GM12878 (cell line): ENCODE data around the gene IGFLR1. TPM values are rescaled to one million over a fixed set of nuclear protein-coding genes. Genes with fewer than 3 reads are reported as not detected.
A peak's percentile ranks its signal among the peaks of the same experiment; 100 is the strongest.

ENCODE experiments used
- EZH2 ChIP-seq: IDR thresholded peaks from 2 replicates; pipeline ENCODE4 v1.6.1; 2012; ENCODE audit warnings: low read depth, mild to moderate bottlenecking, control low read depth, inconsistent platforms, low read length, borderline replicate concordance; ENCODE audit not compliant: control insufficient read depth
- FOS ChIP-seq: IDR thresholded peaks from 3 replicates; pipeline ENCODE4 v1.6.1; 2011; ENCODE audit warnings: borderline replicate concordance; ENCODE audit not compliant: insufficient read length; ENCODE audit errors: extremely low read depth
- IKZF1 ChIP-seq: fragments of 450-650 bp; conservative IDR thresholded peaks from 2 replicates; pipeline ENCODE4 v1.6.1; 2017; ENCODE audit warnings: antibody characterized with exemption, mild to moderate bottlenecking
- IRF4 ChIP-seq: IDR thresholded peaks from 2 replicates; pipeline ENCODE4 v1.6.1; 2011; ENCODE audit warnings: low read depth, low read length
- NFYB ChIP-seq: IDR thresholded peaks from 2 replicates; pipeline ENCODE4 v1.6.1; 2011; ENCODE audit warnings: low read depth, mild to moderate bottlenecking, low read length, improper control_type of control experiment, moderate library complexity; ENCODE audit not compliant: insufficient read depth
- POLR2A ChIP-seq: IDR thresholded peaks from 2 replicates; pipeline ENCODE4 v1.6.1; 2011; ENCODE audit warnings: low read depth, mild to moderate bottlenecking, low read length
- SMC3 ChIP-seq: IDR thresholded peaks from 2 replicates; pipeline ENCODE4 v1.6.1; 2011; ENCODE audit warnings: low read length, improper control_type of control experiment, borderline replicate concordance
- SREBF2 ChIP-seq: IDR thresholded peaks from 2 replicates; pipeline ENCODE4 v1.6.1; 2012; ENCODE audit warnings: mild to moderate bottlenecking, low read length
- ZNF207 ChIP-seq: fragments of 450-650 bp; IDR thresholded peaks from 2 replicates; pipeline ENCODE4 v1.6.1; 2014; ENCODE audit warnings: antibody characterized with exemption, mild to moderate bottlenecking, borderline replicate concordance
- polyA plus RNA-seq, 11 experiments: library from polyadenylated mRNA; depleted of rRNA in 4 of 11; unstranded in 6 of 11; stranded (reverse) in 5 of 11; fragments of >200 nt; fragmentation: Nextera tagmentation in 4 of 11; fragmentation: Illumina TruSeq in 1 of 11; extraction: Ambion mirVana in 4 of 11; extraction: Trizol in 1 of 11; gene quantifications; 1 replicate in 1 of 11; 2 replicates in 10 of 11; pipeline versions ENCODE4 v1.2.1 to v1.2.3, GENCODE V29; 2011 to 2016; ENCODE audit warnings: inconsistent platforms in 2 of 11, missing spikeins in 2 of 11, low read depth in 1 of 11
- total RNA-seq, 4 experiments: library from RNA; depleted of rRNA in 3 of 4; stranded (reverse); fragments of >200 nt in 3 of 4; fragmentation: Illumina TruSeq in 1 of 4; extraction: Trizol in 1 of 4; gene quantifications; 2 replicates each; pipeline versions ENCODE4 v1.2.1 to v1.2.3, GENCODE V29; 2013 to 2021
- TF ChIP-seq, protein P1 (sequence below): fragments of 450-650 bp; IDR thresholded peaks from 2 replicates; pipeline ENCODE4 v1.6.1; 2016; ENCODE audit warnings: mild to moderate bottlenecking, moderate library complexity, borderline replicate concordance
- TF ChIP-seq, protein P2 (sequence below): IDR thresholded peaks from 2 replicates; pipeline ENCODE4 v1.6.1; 2011; ENCODE audit warnings: borderline replicate concordance, low read depth, mild to moderate bottlenecking, moderate library complexity, low read length; ENCODE audit not compliant: insufficient read depth, poor library complexity, severe bottlenecking
- TF ChIP-seq, protein P3 (sequence below): fragments of 450-650 bp; IDR thresholded peaks from 2 replicates; pipeline ENCODE4 v1.6.1; 2017; ENCODE audit warnings: borderline replicate concordance
- TF ChIP-seq, protein P4 (sequence below): IDR thresholded peaks from 2 replicates; pipeline ENCODE4 v1.6.1; 2012; ENCODE audit warnings: improper control_type of control experiment, low read depth, low read length; ENCODE audit not compliant: insufficient replicate concordance

IGFLR1 gene
- total and polyA plus RNA-seq, 10 of the 15 experiments (the other 5 are each of a cell fraction or from before 2014, with no cell fraction given), result 2.5 to 39.9 (median 24.8) TPM

DNA sequence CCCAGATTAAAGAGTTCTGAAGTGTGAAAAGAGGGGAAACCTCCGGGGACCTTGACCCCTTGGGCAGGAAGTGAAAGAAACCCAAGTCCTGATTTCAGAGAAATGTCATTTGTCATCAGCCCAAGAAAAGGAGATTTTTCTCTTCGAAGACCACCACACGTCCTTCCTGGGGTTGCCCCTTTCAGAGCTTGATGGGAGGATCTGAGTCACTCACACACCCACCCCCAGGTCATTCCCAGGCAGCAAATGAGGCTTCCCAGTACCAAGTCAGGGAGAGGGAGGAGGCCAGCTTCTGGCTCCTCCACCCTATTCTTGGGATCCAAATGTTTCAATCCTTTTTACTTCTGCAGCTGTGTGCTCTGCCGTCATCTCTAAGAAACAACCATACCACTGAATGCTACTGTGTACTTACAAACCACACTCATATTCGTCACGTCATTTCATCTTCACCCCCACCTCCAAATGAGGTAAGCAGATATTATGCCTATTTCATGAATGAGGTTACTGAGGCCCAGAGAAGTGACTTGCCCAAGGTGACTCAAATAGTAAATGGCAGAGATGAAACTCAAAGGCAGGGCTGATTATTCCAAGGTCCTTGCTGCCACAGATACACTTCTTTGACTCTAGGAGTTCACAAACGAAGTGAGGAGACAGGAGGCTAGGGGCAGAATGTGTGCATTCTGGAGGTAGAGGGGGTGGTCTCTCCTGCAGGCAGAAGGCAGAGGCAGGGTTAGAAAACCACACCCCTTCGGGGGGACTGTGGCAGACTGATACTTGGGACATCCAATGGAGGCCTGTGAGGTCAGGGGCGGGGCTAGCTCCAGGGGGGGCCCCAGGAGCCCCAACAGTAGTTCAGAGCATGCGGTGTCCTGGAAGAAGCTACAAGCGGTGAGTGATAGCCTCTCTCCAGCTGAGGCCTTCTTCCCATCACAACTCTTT, 29.4 kb downstream of the IGFLR1 start (continued):
- TF ChIP-seq IRF4 (no peak), FOS (no peak), POLR2A (peak; percentile 80), ZNF207 (peak; percentile 64; the same call in 1 of the 2 replicates), SREBF2 (no peak), IKZF1 (peak; percentile 87), NFYB (peak; percentile 82), EZH2 (no peak), SMC3 (no peak)
- TF ChIP-seq, protein P1, sequence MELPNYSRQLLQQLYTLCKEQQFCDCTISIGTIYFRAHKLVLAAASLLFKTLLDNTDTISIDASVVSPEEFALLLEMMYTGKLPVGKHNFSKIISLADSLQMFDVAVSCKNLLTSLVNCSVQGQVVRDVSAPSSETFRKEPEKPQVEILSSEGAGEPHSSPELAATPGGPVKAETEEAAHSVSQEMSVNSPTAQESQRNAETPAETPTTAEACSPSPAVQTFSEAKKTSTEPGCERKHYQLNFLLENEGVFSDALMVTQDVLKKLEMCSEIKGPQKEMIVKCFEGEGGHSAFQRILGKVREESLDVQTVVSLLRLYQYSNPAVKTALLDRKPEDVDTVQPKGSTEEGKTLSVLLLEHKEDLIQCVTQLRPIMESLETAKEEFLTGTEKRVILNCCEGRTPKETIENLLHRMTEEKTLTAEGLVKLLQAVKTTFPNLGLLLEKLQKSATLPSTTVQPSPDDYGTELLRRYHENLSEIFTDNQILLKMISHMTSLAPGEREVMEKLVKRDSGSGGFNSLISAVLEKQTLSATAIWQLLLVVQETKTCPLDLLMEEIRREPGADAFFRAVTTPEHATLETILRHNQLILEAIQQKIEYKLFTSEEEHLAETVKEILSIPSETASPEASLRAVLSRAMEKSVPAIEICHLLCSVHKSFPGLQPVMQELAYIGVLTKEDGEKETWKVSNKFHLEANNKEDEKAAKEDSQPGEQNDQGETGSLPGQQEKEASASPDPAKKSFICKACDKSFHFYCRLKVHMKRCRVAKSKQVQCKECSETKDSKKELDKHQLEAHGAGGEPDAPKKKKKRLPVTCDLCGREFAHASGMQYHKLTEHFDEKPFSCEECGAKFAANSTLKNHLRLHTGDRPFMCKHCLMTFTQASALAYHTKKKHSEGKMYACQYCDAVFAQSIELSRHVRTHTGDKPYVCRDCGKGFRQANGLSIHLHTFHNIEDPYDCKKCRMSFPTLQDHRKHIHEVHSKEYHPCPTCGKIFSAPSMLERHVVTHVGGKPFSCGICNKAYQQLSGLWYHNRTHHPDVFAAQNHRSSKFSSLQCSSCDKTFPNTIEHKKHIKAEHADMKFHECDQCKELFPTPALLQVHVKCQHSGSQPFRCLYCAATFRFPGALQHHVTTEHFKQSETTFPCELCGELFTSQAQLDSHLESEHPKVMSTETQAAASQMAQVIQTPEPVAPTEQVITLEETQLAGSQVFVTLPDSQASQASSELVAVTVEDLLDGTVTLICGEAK, result no peak
- TF ChIP-seq, protein P2, sequence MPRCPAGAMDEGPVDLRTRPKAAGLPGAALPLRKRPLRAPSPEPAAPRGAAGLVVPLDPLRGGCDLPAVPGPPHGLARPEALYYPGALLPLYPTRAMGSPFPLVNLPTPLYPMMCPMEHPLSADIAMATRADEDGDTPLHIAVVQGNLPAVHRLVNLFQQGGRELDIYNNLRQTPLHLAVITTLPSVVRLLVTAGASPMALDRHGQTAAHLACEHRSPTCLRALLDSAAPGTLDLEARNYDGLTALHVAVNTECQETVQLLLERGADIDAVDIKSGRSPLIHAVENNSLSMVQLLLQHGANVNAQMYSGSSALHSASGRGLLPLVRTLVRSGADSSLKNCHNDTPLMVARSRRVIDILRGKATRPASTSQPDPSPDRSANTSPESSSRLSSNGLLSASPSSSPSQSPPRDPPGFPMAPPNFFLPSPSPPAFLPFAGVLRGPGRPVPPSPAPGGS, result no peak
- TF ChIP-seq, protein P3, sequence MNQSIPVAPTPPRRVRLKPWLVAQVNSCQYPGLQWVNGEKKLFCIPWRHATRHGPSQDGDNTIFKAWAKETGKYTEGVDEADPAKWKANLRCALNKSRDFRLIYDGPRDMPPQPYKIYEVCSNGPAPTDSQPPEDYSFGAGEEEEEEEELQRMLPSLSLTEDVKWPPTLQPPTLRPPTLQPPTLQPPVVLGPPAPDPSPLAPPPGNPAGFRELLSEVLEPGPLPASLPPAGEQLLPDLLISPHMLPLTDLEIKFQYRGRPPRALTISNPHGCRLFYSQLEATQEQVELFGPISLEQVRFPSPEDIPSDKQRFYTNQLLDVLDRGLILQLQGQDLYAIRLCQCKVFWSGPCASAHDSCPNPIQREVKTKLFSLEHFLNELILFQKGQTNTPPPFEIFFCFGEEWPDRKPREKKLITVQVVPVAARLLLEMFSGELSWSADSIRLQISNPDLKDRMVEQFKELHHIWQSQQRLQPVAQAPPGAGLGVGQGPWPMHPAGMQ, result no peak
- TF ChIP-seq, protein P4, sequence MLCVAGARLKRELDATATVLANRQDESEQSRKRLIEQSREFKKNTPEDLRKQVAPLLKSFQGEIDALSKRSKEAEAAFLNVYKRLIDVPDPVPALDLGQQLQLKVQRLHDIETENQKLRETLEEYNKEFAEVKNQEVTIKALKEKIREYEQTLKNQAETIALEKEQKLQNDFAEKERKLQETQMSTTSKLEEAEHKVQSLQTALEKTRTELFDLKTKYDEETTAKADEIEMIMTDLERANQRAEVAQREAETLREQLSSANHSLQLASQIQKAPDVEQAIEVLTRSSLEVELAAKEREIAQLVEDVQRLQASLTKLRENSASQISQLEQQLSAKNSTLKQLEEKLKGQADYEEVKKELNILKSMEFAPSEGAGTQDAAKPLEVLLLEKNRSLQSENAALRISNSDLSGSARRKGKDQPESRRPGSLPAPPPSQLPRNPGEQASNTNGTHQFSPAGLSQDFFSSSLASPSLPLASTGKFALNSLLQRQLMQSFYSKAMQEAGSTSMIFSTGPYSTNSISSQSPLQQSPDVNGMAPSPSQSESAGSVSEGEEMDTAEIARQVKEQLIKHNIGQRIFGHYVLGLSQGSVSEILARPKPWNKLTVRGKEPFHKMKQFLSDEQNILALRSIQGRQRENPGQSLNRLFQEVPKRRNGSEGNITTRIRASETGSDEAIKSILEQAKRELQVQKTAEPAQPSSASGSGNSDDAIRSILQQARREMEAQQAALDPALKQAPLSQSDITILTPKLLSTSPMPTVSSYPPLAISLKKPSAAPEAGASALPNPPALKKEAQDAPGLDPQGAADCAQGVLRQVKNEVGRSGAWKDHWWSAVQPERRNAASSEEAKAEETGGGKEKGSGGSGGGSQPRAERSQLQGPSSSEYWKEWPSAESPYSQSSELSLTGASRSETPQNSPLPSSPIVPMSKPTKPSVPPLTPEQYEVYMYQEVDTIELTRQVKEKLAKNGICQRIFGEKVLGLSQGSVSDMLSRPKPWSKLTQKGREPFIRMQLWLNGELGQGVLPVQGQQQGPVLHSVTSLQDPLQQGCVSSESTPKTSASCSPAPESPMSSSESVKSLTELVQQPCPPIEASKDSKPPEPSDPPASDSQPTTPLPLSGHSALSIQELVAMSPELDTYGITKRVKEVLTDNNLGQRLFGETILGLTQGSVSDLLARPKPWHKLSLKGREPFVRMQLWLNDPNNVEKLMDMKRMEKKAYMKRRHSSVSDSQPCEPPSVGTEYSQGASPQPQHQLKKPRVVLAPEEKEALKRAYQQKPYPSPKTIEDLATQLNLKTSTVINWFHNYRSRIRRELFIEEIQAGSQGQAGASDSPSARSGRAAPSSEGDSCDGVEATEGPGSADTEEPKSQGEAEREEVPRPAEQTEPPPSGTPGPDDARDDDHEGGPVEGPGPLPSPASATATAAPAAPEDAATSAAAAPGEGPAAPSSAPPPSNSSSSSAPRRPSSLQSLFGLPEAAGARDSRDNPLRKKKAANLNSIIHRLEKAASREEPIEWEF, result no peak
